Heart left ventricle (tissue), 13 donors: Measurements from ENCODE around the gene CNN2.

Experiments used
- CTCF ChIP-seq, 12 donors: fragments of 200-600 bp; sonication (generic) in 4 of 12; IDR thresholded peaks; one replicate each; pipeline versions ENCODE4 v1.5.0 to v1.8.0; 2018 to 2022; ENCODE audit warnings: antibody characterized with exemption in 12 of 12, mild to moderate bottlenecking in 5 of 12
- POLR2A ChIP-seq, 2 donors: fragments of 450-650 bp; IDR thresholded peaks; one replicate each; pipeline ENCODE4 v1.6.1; 2017; ENCODE audit warnings: antibody characterized with exemption in 2 of 2, mild to moderate bottlenecking in 2 of 2, moderate library complexity in 2 of 2
- donor health status: ischemic (EF 13 %, LVEDD 7.1; RV severe dilation, severe dysfunction).
- donor health status: DM: no; HTN: yes; CAD: no.
- donor health status: DM: no; HTN: no; CAD: no.
- donor health status: ischemic (EF 25% LVEDD 6.9; RV normal size, moderate dysfunction).
- donor health status: ischemic (EF 25% LVEDD 5.7; RV mildly dilated, moderate dysfunction).
- donor health status: ischemic (EF 35%, LVEDD 5.7; RV mildly dilated, moderate dysfunction).
- donor health status: nonischemic (EF 11% LVEDD 7.7; RV severe dilation, severe dysfunction).
- donor health status: DM: yes; HTN: yes; CAD: no.
- donor health status: PGD.
- donor health status: ischemic (EF 29% LVEDD 5.4; RV normal size, mild dysfunction).
- donor health status: nonischemic (EF 23%, LVEDD 6.1; RV moderate dilation, normal function).

- TF ChIP-seq CTCF (IDR thresholded peaks at IDR 0.05) (no peak), POLR2A (IDR thresholded peaks at IDR 0.05) (no peak)
Observed at GRCh38 chr19:991932-992669, 34.3 kb upstream of the CNN2 start.
